Cerebellar cortex (tissue), 1 donor: ENCODE results near the gene AGMO.

Experiments used
- DNase-seq: peaks from one replicate; pipeline ENCODE4 v3.0.0-alpha.2; 2015; ENCODE audit warnings: low spot score

AGMO gene

DNA sequence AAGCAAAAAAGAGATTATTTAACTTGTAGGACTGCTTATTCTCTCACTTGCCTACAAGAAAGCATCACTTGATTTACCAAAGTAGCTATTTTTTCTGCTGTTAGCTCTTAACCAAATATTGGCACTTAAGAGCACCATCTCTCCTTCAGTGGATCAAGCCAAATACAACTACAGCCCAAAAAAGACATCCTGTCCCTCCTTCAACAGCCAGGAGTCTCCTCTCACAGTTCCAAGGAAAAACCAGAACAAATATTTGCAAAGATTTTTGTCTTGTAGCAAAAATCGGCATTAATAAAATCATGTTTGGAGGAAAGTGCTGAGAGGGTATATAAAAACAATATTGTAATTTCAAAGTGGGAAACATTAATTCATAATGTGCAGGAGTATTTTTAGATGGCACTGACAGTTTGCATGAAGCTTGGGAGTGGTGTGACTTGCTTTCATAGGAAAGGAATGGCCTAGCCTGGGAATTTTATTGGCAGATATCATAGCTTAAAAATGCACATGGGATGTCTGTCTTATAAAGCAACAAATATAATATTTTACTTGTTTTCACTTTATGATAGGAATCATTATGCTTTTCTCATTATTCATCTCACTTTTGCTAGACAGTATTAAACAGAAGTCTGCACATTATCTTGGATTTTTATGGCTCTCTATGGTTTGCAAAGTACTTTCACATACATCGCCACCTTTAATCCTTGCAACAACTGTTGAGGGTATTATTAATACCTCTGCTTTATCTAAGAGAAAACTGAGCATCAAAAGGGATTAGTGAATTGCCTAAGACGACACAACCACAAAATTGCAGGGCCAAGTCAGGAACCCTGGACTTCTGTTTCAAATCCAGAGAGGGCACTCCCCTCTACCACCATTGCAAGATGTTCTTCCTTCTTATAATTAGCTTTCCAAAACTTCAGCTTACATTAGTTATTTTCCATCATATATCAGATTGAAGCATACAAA lies 103.5 kb downstream of the AGMO start:
- DNase-seq: no peak

DNA sequence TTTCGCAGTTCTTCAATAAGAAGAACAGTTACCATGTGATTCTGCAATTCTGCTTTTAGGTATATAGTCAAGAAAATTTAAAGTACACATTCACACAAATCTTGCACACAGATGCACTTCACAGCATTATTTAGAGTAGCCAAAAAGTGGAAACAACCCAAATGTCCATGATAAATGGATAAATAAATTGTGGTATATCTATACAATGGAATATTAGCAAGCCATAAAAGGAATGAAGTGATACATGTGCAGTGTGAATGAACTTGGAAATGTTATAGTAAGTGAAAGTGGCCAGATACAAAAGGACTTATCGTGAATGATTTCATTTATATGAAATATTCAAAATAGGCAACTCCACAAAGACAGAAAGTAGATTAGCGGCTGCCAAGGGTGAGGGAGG lies 109.1 kb downstream of the AGMO start:
- DNase-seq: no peak

DNA sequence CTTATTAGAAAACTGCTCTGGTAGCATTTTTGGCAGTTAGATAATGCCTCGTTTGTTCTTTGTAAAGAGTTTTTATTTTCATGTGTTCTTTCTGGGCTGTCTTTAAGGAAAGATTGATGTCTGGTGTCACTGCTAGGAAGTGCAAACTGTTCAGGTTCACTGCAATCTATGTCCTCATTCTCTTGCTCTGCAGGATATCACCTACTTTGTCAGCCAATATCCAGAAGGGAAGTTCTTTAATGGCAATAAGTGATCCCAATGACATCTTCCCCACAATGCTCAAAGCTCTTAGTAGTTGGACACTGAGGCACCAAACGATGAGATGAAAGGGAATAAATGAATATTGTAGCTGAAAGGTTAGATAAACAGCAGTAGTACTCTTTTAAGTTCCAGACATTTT lies 115.1 kb downstream of the AGMO start:
- no peak for DNase-seq

DNA sequence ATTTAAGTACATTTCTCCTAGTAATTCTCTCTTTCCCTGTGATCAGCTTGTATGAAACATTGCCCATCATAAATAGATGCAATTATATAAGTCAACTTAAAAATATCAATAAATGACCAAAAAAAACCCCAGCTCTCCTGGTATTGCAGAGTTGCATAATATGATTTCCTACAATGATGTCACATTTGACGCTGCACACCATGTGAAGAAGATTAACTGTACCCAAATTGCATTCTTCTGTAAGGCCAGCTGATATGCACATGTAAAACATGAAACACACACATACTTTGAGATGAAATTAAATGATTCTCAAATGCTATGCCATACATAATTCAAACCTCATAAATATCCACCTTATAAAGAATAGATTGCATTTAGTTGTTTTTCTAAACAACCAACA lies 115.5 kb downstream of the AGMO start:
- DNase-seq: no peak

DNA sequence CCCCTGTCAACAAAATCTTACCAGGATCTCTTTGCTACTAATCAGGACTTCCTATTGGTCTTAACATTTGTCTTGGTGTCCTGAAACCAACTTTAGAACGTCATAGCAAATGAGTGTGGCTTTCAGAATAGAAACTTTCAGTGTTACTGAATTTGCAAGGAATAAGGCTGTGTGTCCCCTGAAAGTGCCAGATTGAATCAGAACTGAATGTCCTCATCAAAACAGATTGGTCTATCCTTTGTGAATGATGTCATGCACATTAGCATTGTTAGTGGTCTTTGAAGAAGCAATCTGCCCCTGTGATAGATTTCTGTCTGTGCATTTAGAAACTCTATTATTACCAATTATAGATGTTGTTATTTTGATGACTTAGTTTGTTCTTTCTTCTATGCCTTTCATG lies 119.9 kb downstream of the AGMO start:
- DNase-seq: no peak

DNA sequence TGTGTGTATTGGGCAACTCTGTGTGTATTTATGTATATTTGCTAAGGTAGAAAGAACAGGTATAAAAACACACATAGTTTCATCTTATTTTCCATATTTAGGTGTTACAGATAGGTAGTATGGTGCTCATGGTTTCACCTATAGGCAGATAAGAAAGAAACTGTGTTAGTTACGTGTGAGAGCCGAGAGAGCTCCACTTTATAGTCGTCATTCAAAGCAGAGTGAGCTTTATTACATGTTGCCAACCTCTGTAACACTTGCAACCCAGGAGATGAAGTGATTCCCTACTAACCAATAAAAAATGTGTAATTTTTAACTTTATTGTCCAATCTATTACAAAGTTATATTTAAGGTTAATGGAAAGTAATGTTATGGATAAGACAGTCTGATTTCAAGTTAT lies 121.3 kb downstream of the AGMO start:
- no peak for DNase-seq

DNA sequence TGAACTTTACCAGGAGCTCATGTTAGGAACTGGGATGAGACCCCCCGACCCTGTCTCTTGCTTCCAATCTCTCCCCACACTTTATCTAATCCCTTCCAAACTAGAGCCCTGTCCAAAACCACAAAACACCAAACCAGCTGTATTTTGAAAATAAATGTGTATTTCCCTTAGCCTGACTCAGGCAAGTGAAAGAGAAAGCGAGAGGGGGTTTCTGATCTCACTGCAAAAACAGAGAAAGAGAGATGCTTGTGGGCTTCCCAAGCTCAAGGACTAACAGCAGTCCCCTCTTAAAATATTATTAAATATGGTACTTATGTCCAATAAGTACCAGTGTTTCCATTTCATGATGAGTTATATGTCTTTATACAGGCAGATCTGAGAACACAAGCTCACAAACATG lies 122.0 kb downstream of the AGMO start:
- DNase-seq: no peak

DNA sequence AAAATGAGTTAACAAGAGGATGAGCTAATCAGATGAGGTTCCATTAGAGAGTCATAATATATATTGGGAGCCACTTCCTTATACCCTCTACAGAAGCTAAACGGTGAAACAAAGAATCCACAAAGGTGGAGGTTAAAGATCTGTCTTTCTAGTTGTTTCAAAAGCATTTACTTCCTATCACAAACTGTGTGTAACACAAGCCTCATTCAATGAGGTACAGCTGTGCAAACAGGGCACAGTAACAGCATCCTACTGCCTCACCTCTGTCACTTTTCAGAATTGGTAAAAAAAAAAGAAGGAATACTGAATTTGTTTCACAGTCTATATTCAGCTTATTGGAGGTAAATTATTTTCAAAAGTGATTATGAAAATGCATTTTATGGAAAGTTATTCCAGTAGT lies 128.7 kb downstream of the AGMO start:
- DNase-seq: no peak

DNA sequence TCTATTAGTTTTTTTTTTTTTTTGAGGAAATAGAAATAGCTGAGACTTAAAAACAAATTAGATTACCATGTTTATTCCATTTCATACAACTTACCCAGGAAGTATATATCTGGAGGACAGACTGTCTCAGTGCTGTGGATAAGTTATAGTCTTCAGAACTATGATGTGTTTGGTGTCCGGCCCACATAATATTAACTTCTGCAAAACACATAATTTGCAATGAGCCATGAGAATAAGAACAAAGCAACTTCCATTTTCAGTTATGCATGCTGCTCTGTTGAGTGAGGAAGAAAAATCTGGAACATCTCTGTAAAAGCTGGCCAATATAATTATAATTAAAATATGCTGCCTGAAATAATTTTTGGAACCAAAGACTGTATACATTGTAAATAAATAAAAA lies 130.9 kb downstream of the AGMO start:
- no peak for DNase-seq

DNA sequence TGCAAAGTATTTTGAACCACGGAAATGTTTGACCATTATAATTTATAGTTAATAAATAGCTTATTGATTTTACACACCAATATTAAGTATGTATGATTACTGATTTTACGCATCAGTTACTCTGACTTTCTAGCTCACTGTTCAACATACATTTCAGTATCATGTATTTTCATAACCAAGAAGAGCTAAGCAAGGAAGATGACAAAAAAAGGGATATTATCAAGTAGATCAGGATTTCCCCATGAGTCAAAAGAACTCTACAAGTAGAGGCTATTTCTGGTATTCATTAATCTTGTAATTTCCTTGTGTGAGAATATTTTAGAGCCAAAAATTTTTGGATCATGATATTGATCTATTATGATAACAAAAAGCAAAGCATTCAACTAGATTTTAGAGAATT lies 131.6 kb downstream of the AGMO start:
- DNase-seq: no peak

DNA sequence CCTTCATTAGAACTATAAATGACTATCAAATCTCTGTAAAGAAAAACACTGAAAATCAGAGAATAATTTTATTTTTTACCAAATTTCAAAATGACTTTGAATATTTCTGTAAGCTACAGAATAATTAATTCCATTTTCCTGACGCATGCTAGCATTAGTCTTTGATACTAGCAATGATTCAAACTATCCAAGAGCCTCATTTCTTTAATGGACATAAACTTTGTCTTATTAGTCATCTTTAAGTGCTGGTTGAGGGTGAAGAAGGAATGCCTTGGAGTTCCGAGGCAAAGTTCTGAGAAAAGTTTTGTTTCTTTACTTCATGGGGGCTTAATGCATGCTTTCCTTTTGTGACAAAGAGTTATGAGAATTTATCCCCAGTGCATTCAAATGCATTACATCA lies 137.3 kb downstream of the AGMO start:
- no peak for DNase-seq

DNA sequence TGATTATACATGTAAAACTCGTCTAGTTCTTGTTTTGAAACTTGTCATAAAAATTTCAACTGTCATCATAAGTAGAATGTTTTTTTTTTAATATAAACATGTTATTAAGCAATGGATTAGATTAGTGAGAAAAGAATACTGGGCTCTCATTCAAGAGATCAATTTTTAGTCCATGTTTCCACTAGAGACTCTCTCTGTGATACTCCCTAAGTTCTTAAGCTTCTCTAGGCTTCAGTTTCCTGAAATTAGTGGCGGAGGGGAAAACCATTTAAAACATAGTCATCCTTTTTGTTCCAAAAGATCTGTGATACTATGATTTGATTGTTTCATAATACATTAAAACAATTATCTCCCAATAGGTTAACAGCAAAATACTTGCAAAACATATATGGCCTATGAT lies 142.2 kb downstream of the AGMO start:
- DNase-seq: no peak

DNA sequence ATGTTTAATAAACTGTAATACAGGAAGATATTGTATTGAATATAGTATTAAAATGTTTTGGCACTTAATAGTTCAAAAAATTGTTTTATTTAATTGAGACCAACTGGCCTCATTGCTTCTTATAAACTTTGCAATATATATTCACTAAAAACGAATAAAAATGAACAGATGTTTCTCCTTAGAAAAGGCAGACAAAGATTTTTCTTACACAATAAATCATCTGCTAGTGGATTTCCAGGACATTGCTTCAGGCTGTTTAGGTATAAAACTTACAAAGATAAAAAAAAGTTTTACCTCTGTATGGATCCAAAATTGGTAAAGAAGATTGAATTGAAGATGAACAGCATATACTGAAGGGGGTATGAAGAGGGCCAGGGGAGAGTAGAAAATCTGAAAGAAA lies 143.6 kb downstream of the AGMO start:
- DNase-seq: no peak

DNA sequence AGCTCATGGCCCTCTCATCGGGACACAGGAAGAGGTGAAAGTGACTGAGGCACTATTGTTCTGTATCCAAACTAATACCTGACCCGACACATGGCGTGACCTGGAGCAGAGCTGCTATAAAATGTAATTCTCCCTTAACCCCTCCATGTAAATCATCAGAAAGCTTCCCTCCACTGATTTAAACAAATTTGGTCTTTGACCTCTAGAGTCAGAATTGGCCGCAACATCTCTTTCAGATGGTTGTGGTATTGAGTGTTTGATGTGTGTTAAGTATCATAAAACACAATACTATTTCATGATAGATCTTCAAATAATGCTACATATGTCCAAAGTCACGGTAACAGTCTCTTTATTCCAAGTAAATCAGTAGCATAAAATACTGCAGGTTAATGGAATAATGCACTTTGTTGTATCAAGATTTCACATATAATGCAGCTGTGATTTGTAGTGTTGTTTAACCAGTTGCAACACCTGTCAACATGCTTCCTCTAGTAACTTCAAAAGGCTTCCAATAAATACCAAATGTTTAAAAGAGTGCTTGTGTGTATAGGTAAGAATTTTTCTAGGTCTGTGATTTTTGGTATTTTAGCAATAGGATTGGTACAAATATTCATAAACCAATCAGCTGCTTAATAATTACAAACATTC lies 144.3 kb downstream of the AGMO start:
- no peak for DNase-seq

DNA sequence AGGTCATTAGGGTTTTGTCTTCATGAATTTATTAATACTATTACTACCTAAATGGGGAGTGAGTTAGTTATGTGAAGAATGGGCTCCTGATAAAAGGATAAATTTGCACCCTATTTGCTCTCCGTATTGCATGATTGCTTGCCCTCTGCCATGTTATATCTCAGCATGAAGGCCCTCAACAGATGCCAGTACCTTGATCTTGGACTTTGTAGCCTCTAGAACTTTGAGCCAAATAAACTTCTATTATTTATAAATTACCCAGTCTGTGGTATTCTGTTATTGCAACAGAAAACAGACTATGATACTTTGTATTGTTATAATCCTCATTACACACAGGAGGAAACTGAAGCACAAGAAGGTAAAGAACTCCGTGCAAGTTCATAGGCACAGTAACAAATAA lies 150.8 kb downstream of the AGMO start:
- DNase-seq: no peak

DNA sequence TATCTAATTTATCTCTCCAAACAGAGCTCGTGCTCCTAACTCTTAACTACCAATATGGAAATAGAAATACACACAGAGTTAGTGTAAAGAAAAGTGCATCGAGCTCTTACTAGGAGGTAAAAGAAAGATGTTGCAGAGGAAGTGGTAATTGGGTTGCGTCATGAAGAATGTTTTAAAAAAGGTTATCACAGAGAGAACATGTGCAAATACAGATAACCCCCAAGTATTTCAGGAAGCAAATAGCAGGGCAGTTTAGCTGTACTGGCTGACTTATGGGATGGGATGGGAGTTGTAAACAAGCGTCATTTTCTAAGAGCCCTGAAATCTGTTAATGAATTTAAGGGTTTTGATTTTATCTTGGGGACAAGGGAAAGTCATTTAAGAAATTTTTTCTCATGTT lies 153.9 kb downstream of the AGMO start:
- DNase-seq: no peak

DNA sequence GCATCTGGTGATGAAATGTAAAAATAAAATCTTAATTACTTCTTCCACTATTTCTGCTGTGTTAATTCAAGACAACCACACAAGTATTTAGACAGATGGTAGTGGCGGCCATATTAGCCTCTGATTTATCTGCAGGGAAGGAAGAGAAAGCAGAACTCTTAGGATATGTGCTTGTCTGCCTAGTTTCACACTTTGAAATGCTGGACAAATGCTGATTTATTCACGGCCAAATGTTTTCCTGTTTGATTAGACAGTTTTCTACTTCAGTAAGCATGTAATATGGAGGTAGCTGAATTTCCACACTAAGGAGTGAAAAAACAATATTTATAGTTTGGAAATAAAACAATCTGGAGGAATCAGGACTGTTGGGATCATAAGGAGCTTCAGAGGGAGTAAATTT lies 158.1 kb downstream of the AGMO start:
- no peak for DNase-seq

DNA sequence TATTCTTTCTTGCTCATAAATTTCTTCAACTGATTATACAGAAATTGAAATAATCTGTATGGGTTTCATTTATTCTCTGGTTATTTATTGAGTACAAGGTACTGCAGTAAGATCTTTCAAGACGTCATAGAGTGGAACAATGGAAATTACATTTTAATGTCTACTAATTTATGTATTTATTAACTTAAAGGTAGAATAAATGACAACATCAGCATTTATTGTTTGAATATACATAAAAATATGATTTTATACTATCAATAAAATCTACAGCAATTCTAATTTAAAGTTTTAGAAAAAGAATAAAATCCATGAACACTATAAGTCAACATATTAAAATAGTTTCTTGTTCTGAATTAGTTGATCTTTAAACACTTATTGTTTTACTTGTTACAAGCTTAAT lies 158.5 kb downstream of the AGMO start:
- DNase-seq: no peak

DNA sequence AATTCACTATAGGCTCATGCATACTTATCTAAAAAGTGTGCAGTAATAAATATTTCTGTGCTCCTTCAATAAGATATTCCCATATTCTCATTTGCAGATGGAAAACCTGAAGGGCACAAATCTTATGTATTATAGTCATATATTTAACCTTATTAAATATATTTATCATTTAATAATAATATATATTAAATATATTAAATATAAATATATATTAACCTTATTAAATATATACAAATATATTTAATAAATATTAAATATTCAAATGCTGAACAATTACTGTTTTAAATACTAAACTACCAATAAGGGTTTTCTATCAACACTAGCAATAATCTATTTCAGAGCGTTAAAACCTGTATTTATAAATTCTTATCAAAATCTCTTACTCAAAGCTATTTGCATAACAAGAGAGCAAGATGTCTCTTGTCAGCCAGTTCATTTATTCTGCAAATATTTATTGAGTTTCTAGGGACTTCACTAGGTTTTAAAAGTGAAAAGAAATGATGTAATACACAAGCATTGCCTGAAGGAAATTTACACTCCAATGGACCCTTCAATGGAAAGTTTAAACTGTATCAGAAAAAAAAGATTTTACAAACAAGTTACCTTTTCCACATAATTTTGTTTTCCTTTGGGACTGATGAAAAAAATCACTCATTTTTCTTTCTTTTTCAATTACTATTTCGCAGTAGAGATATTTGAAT lies 159.2 kb downstream of the AGMO start:
- no peak for DNase-seq

DNA sequence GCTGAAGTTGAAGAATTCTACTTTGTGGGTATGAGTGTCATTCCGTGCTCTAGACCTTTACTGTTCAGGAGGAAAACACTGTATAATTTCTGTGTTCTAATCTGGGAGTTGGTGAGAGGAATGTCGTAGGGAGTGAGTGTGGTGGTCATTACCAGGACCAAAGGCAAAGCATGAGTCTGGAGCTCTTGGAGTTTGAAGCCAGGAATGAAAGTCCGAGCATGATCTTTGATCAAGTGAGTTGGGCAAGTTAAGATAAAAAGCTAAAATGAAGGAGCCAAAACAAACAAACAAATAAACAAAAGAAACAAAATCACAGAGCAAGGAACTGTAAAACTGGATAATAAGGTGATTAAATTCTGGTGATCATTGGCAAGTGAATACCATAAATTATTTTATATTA lies 161.4 kb downstream of the AGMO start:
- DNase-seq: no peak

DNA sequence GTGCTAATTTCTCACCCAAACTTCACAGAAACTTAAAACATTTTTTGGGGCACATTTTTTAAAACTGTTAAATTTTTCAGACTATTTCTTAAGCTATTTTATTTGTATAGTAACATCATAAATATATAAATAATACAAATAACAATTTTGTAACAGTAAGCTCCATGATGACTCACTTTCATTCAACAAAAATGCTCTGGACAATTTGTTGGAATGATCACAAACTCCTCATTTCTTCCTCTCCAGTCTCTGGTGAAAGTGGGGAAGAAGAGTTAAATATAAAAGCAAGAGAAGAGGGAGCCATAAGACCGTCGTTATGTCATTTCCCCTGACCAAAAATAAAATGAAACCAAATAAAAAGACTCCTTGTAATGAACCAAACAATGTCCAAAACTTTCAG lies 162.4 kb downstream of the AGMO start:
- DNase-seq: no peak

DNA sequence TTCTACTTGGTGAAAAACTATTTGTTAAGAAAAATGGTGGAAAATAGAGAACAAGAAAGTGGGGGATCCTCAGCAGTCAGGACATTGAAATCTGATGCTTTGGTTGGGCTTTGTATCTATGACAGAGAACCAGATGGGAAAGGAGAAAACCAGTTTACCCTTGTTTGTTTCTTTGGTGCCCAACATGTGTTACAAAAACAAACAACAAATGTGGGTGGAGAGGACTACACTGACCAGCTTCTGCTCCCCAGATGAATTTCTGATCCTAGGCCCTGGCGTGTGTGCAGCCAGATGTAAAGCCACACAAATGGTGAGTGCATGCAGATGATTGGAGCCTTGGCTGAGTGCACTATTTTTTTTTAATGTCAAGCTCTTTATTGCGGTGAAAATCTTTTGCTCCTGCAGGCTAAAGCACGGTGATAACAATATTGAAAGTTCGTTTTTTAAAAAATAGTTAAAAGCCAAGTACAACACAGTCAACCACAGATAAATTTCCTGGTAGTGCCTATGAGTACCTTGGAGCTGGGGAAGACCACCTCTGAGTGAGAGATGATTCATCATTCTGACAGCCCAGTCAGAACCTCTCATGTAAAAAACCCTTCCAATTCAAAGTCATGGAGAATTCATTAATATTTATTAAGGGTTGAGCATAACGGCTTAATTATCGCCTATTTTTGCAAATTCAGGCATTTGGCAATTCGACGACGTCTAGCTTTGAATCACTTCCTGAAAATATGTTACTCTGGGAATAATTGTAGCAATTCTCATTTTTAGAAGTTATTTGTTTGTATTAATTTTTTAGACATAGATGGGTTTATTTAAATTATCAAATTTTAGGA lies 163.7 kb downstream of the AGMO start:
- DNase-seq: no peak
